Osteocyte (in vitro differentiated cells): ENCODE results near the gene PROSER1. TPM values are rescaled to one million over a fixed set of nuclear protein-coding genes. Genes with fewer than 3 reads are reported as not detected.

Experiments used
- DNase-seq: peaks from one replicate; pipeline ENCODE4 v3.0.0; 2021; ENCODE audit warnings: mixed read lengths; ENCODE audit not compliant: unreplicated experiment; ENCODE audit errors: extremely low spot score
- H3K27ac Mint-ChIP-seq: one replicate; pipeline ENCODE4 v1.8.0; 2021; ENCODE audit warnings: mild to moderate bottlenecking, mixed read lengths; ENCODE audit not compliant: unreplicated experiment
- H3K27me3 Mint-ChIP-seq: one replicate; pipeline ENCODE4 v1.8.0; 2021; ENCODE audit warnings: mixed read lengths; ENCODE audit not compliant: unreplicated experiment
- H3K36me3 Mint-ChIP-seq: one replicate; pipeline ENCODE4 v1.8.0; 2021; ENCODE audit warnings: mixed read lengths; ENCODE audit not compliant: unreplicated experiment
- H3K4me1 Mint-ChIP-seq: one replicate; pipeline ENCODE4 v1.8.0; 2021; ENCODE audit warnings: mixed read lengths; ENCODE audit not compliant: unreplicated experiment
- H3K4me3 Mint-ChIP-seq: one replicate; pipeline ENCODE4 v1.8.0; 2021; ENCODE audit warnings: mild to moderate bottlenecking, moderate library complexity, mixed read lengths; ENCODE audit not compliant: unreplicated experiment
- H3K9me3 Mint-ChIP-seq: one replicate; pipeline ENCODE4 v1.8.0; 2021; ENCODE audit warnings: mixed read lengths; ENCODE audit not compliant: unreplicated experiment
- total RNA-seq: library from RNA; stranded (reverse); gene quantifications from 2 replicates; pipeline ENCODE4 v1.2.1, GENCODE V29; 2021
- TF ChIP-seq, protein P1 (sequence below): fragments of 200-600 bp; sonication (generic); IDR thresholded peaks from 2 replicates; pipeline ENCODE4 v1.5.0; 2021; ENCODE audit warnings: antibody characterized with exemption, mild to moderate bottlenecking, moderate library complexity

The PROSER1 gene
- total RNA-seq, 1 donor from 2014 or later, result 31.7 TPM

DNA sequence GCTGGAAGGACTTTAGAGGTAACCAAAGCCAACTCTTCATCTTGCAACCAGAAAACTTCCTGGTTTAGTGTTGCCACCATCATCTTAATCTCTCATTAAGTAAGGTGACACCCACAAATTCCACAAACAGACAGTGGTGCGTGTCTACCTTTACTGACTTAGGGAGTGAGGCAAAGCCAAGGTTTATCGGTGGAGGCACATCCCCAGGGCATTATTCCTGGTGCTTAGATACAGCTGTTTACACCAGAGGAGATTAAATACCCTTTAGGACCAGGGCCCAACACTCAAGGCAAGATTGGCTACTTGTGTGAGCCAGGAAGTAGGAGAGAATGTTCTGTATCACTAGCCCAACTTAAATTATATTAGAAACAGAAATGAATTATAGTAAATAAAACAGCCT lies 56.8 kb downstream of the PROSER1 start:
- Mint-ChIP-seq H3K36me3 (no peaks in the 10 kb centered on the region), H3K27ac (no peak overlapping the region), H3K9me3 (peaks cover 4% of the 10 kb centered on the region), H3K27me3 (peaks cover 28% of the 10 kb centered on the region), H3K4me3 (no peak overlapping the region), H3K4me1 (peaks cover 5% of the 10 kb centered on the region)
- no peak for DNase-seq
- TF ChIP-seq, protein P1, sequence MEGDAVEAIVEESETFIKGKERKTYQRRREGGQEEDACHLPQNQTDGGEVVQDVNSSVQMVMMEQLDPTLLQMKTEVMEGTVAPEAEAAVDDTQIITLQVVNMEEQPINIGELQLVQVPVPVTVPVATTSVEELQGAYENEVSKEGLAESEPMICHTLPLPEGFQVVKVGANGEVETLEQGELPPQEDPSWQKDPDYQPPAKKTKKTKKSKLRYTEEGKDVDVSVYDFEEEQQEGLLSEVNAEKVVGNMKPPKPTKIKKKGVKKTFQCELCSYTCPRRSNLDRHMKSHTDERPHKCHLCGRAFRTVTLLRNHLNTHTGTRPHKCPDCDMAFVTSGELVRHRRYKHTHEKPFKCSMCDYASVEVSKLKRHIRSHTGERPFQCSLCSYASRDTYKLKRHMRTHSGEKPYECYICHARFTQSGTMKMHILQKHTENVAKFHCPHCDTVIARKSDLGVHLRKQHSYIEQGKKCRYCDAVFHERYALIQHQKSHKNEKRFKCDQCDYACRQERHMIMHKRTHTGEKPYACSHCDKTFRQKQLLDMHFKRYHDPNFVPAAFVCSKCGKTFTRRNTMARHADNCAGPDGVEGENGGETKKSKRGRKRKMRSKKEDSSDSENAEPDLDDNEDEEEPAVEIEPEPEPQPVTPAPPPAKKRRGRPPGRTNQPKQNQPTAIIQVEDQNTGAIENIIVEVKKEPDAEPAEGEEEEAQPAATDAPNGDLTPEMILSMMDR, result no peak

GRCh38 chr13:38980750-38981078 lies 57.2 kb downstream of the PROSER1 start:
- TF ChIP-seq, protein P1, result no peak
- H3K9me3 Mint-ChIP-seq, result peaks cover 4% of the 10 kb centered on the region

DNA sequence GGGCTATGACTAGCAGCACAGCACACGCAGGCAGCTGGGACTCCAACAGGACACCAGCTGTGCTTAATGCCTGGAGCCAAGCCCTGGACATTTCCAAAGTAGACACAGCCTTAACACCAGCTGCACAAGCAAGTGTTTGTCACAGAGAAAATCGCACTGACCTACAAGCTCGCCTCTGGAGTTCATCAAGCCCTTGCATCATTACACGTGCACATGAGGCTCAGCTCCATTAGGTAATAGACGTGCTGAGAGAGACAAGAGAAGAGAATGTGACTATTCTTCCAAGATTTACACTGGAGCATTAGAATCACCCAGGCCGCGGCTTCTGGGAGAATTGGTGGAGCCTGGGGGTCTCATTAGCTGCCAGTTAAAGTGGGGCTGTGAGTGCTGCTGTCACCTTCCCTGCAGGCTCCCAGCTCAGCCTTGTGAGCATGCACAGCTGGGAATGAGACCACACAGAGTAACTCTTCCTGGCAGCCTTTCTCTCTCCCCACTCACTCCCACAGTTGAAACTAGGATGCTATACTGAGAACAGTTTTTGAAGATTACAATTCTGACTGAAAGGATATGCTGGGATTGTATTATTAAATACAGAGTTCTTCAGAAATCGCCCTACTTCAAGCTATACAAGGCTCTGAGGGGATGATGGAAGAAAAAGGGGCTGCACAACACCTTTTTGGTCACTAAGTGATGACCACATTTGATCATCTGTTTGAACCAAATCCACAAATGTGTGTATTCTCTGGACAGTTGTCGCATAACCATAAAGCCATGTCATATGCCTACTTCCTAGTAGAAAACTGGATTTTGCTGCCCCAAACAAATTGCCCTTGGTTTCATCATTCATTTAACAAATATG lies 57.8 kb downstream of the PROSER1 start:
- H3K4me1 Mint-ChIP-seq, result peaks cover 5% of the 10 kb centered on the region
- peak overlapping the region; percentile 4 for H3K27ac Mint-ChIP-seq
- DNase-seq, result no peak
- peaks cover 28% of the 10 kb centered on the region for H3K27me3 Mint-ChIP-seq
- TF ChIP-seq, protein P1, result no peak
- no peak overlapping the region for H3K4me3 Mint-ChIP-seq
- H3K9me3 Mint-ChIP-seq, result peaks cover 4% of the 10 kb centered on the region
- H3K36me3 Mint-ChIP-seq, result no peaks in the 10 kb centered on the region

More at GRCh38 chr13:38980750-38981078, 57.2 kb downstream of the PROSER1 start:
- Mint-ChIP-seq H3K27ac (no peak overlapping the region), H3K4me1 (peaks cover 5% of the 10 kb centered on the region), H3K4me3 (no peak overlapping the region), H3K36me3 (no peaks in the 10 kb centered on the region), H3K27me3 (peaks cover 28% of the 10 kb centered on the region)
- DNase-seq, result no peak

GRCh38 chr13:38970380-38971051 lies 67.4 kb downstream of the PROSER1 start:
- no peak overlapping the region for H3K4me3 Mint-ChIP-seq
- H3K36me3 Mint-ChIP-seq, result no peaks in the 10 kb centered on the region
- no peak for DNase-seq
- peaks cover 19% of the 10 kb centered on the region for H3K27me3 Mint-ChIP-seq
- TF ChIP-seq, protein P1, result no peak
- no peak overlapping the region for H3K27ac Mint-ChIP-seq
- no peaks in the 10 kb centered on the region for H3K9me3 Mint-ChIP-seq
- H3K4me1 Mint-ChIP-seq, result no peaks in the 10 kb centered on the region

GRCh38 chr13:38969187-38969586 lies 68.7 kb downstream of the PROSER1 start:
- no peaks in the 10 kb centered on the region for H3K4me1 Mint-ChIP-seq
- H3K27me3 Mint-ChIP-seq, result peaks cover 30% of the 10 kb centered on the region
- H3K9me3 Mint-ChIP-seq, result no peaks in the 10 kb centered on the region
- TF ChIP-seq, protein P1, result no peak
- DNase-seq, result no peak
- no peaks in the 10 kb centered on the region for H3K36me3 Mint-ChIP-seq
- H3K4me3 Mint-ChIP-seq, result no peak overlapping the region
- no peak overlapping the region for H3K27ac Mint-ChIP-seq
